ENCODE data around the gene MIGA1. TPM values are rescaled to one million over a fixed set of nuclear protein-coding genes. Genes with fewer than 3 reads are reported as not detected.
A peak's percentile ranks its signal among the peaks of the same experiment; 100 is the strongest.

Gene MIGA1
- total RNA-seq, 1 donor from 2014 or later, result 8.3 TPM

DNA sequence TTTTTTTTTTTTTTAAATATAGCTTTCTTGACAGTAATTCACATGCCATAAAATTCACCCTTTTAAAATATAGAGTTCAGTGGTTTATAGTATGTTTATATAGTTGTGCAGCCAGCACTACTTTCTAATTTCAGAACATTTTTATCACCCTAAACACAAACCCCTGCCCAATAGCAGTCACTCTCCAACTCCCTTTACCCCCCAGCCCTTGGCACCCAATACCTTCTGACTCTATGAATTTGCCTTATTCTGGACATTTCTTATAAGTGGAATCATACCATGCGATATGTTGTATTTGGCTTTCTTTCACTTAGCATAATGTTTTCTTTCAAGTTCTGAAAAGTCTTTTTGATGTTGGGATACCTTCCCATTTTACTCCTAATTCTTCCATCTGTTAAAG is 66.5 kb downstream of the MIGA1 start:
- no peak for DNase-seq (ENCODE audit: low spot score)
- ATAC-seq, result no peak

DNA sequence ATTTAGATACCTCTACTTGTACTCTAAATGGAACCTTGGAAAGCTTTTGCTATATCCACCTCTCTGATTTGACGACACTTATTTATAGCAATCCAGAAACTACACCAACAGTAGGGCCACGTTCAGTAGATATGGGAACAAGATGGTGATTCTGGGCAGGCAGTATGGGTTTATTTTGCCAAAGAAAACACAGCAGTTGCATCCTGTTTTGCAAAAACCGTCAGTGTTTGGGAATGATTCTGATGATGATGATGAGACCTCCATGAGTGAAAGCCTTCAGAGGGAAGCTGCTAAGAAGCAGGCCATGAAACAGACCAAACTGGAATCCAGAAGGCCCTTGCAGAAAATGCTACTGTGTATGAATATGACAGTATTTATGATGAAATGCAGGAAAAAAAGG is 67.5 kb downstream of the MIGA1 start:
- DNase-seq (ENCODE audit: low spot score) (no peak), ATAC-seq (no peak)

DNA sequence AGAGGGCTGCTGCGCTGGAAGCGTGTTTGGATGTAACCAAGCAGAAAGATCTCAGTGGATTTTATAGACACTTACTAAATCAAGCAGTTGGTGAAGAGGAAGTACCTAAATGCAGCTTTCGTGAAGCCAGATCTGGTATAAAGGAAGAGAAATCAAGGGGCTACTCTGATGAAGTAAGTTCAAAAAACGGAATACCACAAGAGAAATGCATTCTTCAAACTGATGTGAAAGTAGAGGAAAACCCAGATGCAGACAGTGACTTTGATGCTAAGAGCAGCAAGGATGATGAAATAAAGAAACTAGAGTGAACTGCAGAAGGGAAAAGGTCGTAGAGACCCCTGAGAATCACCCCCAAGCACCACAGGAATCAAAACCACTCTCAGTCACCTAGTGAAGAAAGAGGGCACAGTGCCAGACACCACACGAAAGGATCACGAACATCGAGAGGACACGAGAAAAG is 68.2 kb downstream of the MIGA1 start:
- ATAC-seq, result no peak
- DNase-seq (ENCODE audit: low spot score), result no peak

DNA sequence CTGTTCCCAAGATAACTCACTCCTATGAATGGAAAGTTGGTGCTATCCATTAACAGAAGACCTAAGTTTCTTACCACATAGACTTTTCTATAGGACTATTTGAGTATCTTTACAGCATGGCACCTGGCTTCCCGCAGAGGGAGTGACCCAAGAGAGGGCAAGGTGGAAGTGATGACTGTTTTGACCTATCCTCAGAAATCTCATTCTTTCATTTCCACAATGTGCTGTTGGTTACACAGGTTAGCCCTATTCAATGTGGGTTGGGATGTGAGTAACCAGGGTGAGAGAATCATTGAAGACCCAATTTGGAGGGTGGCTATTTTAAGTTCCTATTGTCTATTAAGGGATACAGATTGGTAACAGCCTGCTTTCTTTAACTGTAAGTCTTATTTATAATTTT is 70.6 kb downstream of the MIGA1 start:
- no peak for ATAC-seq
- DNase-seq (ENCODE audit: low spot score), result no peak

DNA sequence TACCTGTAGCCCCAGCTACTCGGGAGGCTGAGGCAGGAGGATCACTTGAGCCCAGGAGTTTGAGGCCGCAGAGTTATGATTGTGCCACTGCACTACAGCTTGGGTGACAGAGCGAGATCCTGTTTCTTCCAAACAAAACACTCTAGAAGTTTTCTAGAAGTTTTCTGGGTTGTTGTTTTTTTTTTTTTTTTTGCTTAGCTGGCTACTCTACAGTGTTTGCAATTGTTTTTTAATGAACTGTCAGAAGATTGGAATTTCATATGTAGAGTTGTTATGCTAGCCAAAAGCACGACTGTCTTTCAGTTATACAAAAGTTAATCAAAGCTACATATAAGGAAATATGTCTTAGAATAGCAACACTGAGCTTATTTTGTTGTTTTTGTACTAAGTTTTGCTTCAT is 78.1 kb downstream of the MIGA1 start:
- ATAC-seq, result no peak
- no peak for DNase-seq (ENCODE audit: low spot score)

DNA sequence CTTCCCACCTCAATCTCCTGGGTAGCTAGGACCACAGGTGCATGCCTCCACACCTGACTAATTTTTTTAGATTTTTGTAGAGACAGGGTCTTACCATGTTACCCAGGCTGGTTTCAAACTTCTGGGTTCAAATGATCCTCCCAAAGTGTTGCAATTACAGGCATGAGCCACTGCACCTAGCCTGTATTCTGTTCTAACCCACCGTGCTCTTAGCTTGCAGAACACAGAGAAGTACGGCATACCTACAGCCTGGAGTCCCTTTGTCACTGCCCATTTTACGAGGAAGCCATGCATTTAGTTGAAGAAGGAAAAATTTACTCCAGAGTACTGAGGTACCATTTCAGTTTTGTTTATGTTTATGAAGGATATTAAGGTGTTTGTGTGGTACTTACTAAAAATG is 79.3 kb downstream of the MIGA1 start:
- ATAC-seq (peak; percentile 26), DNase-seq (ENCODE audit: low spot score) (no peak)

DNA sequence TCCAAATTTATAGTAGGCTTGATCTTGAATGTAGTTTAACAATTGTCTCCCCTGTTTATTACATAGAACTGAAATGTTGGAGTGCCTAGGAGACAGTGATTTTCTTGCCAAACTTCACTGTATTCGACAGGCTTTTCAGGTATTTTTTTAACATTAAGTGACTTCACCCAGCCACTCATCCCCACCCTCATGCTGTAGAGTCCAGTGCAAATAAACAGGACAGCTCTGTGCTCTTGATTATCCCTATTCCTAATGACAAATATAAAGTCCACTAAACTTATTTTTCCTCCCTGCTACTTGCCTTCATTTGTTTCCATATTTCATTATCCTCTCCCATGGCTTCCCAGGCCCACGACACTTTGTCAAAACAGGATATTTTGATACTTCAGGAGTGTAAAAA is 79.8 kb downstream of the MIGA1 start:
- DNase-seq (ENCODE audit: low spot score) (no peak), ATAC-seq (peak; percentile 76)

DNA sequence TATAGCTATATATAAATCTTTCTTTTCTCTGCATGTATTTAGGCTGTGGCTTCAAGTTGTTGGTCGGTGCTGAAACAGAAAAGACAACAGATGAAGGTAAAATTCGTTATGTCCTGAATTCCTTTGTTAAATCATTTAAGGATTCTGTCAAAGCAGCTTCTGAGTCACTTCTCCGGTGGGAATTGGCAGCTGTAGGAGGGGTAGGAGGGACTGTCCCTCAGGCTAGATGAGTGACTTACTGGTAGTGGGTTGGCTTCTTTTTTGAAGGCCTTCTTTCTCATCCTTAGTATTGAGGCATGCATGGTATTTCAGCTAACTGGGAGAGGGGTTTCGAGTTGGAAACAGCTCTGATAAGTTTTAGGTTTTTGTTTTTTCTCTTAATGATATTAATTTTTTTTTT is 86.8 kb downstream of the MIGA1 start:
- ATAC-seq (no peak), DNase-seq (ENCODE audit: low spot score) (no peak)

DNA sequence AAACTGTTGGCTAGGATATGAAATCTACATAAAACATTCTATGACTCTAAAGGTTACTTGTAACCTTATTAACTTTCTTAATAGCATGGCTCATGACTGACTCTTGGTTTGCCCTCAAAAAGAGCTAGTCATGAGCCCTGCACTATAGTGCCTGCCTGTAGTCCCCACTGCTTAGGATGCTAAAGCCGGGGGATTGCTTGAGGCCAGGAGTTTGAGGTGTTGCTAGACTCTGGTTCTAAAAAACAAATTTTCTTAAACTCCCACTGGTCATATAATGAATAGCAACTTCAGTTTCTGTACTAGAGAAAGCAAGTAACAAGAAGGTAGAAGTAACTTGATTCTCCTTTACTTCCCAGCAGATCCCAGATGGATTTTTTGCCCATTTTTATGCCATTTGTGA is 93.2 kb downstream of the MIGA1 start:
- ATAC-seq, result no peak

DNA sequence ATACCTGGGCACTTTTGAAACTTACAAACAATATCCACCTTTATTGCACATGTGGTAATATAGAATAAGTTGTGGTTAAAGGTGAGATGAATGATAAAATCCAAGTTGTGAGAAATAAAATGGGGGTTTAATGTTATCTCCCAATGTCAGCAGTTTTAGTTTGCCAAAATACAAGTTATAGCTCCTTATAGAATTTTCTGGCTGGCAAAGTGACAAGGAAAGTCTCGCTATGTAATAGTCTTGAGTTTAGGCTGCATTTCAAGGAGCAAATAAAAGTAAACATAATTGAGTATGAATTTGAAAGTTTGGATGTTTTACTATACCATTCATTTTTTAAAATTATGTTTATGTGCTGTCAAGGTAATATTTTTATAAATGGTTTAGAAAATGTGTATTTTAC is 94.0 kb downstream of the MIGA1 start:
- DNase-seq (ENCODE audit: low spot score) (no peak), ATAC-seq (no peak)

More for the DNA sequence above, 93.2 kb downstream of the MIGA1 start:
- no peak for DNase-seq (ENCODE audit: low spot score)

DNA sequence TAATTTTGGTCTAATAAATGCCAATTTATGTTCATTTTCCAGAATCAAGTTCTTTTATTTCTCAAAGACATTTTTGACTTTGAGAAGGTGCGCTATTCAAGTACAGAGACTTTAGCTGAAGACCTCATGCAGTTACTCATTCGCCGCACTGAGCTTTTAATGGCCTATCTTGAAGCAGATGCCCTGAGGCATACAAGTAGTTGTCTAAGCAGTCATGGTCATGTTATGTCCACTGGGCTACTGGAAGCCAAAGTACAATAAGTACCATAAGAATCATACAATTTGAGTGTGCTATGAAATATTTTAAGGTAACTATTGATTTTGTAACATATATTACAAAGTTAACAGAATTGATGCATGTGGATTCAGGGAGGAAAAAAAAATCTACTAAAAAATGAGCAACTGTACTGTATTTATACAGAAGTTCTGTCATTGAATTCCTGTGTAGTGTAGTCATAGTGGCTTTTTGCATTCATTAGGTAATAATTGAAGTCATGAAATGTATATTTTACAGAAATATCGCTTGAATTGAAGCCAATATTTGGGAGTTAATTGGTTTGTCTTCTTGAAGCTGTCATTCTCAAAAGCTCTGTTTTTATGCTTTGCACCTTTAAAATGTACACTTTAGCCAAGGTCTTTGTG is 95.5 kb downstream of the MIGA1 start:
- ATAC-seq, result no peak
- DNase-seq (ENCODE audit: low spot score), result no peak

DNA sequence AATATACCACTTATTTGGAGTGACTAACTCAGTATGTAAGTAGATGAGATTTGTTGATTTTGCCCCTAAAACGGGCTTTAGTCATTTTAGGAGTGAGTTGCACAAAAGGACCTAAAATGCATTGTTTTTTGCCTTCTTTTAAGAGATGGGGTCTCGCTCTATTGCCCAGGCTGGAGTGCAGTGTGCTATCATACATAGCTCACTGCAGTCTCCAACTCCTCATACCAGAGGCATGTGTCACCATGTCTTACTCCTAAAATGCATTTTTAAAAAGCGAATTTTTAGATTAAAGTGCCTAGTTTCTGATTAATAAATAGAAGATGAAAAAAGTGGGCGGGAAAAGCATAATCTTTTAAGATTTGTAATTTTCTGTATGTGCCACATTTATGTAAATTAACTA is 97.4 kb downstream of the MIGA1 start:
- DNase-seq (ENCODE audit: low spot score) (no peak), ATAC-seq (no peak)

DNA sequence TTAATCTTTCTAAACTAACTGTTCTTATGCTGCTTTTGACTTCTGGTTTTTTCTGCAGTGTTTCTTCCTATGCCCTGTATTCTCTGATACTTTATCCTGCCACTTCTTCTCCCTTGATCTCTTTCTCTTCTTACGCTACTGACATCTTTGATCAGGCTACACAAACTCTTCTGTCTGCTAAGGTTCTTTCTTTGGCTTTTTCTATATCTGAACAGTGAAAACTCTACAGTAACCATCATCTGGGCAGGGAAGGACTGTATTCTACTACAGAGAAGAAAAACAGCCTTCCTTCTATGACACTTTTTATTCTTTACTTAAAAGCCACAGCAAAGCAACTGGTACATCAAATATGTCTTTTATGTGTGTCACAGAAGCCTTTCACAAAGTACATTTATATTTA is 101.6 kb downstream of the MIGA1 start:
- ATAC-seq, result no peak
- DNase-seq (ENCODE audit: low spot score), result no peak

DNA sequence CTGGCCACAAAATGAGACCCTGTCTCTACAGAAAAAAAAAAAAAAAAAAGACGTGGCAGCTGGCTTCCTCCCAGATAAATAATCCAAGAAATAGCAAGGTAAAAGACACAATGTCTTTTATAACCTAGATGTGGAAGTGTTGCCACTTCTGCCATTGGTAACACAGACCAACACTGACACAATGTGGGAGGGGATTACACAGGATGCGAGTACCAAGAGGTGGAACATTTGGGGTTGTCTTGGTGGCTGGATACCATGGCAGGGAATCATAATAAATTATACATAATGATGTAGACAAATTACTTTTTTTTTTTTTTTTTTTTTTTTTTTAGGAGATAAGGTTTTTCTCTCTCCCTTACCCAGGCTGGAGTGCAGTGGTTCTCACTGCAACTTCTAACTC is 103.0 kb downstream of the MIGA1 start:
- DNase-seq (ENCODE audit: low spot score), result no peak

DNA sequence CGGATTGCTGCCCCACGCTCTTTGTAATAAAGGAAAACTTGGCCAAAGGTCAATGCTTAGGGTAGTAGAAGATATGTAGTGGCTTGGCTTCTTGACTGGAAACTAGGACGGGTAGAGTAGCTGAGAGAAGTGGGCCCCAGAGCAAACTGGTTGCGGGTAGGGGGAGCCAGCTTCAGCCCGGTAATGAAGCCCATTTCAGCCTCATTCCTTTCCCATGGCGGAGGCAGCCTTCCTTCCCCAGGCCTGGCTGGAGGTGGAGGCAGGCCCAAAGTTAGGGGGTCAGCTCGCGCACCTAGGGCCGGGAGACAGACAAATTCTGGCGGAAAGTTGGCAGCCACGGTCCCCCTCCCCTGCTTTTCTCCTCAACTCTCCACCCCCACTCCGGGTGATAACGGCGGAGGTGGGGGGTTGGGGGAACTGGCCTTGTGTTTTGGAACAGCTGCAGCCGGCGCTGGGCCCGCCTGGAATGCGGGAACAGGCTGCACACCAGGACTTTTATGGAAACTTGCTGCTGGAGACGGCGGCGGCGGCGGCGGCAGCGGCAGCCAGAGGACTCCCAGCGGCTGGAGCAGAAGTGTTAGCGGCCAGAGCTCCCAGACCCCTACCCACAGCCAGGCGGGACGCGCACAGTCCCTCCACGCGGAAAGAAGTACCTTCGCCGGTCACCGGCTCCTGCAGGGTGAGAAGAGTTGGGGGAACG is 108.8 kb downstream of the MIGA1 start, which contains the start of gene NEXN:
Gene NEXN, plus strand, starts transcription at position 544 of the 700 bp plus-strand sequence. CDS start 27,483 bp downstream, outside the sequence.
- ATAC-seq (peak; percentile 88), DNase-seq (ENCODE audit: low spot score) (peak; percentile 64)

More for the DNA sequence above, 103.0 kb downstream of the MIGA1 start:
- no peak for ATAC-seq

DNA sequence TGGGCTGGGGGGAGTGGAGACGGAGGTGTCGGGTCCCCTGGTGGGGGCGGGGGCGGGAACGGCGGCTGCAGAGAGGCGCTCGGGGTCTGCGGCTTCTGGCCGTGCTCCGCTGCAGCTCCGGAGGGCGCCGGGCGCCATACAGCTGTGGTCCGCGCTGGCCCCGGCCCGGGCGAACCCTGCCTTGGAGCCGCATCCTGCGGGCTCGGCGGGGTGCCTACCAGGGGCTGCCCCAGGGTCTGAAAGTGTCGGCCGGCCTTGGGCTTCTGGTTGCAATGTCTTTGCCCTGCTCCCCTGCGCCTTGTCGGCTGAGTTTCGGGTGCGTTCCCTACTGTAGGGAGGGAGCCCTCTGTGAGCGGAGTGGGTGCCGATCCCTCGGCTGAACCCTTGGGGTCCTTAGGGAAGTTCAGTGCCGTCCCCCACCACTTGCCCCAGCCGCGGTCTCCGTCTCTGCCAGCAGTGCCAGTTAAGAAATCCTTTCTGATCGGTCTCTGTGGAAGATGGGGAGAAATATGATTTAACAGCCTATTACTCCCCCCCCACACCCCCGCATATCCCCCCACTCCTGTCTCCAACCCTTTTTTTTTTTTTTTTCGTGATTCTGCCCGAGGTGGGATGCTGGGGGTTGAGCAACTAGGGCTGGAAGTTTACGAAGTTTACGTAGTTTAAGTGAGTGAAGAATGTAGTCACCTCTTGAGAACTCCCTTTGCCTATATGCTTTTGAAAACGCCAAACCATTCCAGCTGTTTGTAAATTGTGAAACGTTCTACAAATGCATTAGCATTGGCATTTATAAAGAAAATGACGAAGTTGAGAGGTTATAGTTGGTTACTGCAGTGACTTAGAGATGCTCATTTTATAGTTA is 109.6 kb downstream of the MIGA1 start:
- ATAC-seq (peak; percentile 78), DNase-seq (ENCODE audit: low spot score) (peak; percentile 47)

DNA sequence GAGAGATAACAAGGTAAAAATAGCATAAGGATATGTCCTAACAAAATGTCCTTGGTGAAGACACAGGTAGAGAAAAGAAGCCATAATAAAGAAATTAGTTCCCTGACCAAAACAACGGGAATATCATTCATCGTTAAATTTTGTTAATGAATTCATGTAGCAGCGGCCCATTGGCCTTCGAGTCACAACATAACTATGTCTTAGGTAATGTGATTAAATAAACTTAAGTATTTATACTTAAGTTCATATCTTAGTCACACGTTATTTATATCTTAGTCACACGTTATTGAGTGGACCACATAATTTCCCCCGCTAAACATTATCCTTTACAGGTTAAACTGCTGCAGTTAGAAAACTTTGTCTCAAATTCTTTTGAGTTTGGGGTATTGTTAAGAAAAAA is 110.2 kb downstream of the MIGA1 start:
- DNase-seq (ENCODE audit: low spot score) (no peak), ATAC-seq (no peak)

DNA sequence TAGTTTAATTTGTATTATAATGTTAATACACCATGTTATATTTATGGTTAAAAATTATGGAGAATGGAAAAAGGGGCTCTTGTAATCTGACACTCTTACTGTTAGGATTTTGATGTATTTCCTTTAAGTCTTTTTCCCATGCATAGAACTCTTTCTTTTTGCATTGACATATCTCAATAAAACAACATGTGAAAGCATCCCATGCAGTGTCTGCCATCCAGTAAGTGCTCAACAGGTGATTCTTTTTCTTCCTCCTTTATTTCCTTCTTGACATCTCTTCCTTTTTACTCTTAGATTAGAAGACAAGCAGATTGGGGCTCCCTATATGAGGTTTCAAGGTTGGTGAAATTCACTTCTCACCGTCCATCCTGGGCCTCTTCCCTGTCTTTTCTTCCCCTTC is 111.8 kb downstream of the MIGA1 start:
- no peak for DNase-seq (ENCODE audit: low spot score)
- no peak for ATAC-seq

DNA sequence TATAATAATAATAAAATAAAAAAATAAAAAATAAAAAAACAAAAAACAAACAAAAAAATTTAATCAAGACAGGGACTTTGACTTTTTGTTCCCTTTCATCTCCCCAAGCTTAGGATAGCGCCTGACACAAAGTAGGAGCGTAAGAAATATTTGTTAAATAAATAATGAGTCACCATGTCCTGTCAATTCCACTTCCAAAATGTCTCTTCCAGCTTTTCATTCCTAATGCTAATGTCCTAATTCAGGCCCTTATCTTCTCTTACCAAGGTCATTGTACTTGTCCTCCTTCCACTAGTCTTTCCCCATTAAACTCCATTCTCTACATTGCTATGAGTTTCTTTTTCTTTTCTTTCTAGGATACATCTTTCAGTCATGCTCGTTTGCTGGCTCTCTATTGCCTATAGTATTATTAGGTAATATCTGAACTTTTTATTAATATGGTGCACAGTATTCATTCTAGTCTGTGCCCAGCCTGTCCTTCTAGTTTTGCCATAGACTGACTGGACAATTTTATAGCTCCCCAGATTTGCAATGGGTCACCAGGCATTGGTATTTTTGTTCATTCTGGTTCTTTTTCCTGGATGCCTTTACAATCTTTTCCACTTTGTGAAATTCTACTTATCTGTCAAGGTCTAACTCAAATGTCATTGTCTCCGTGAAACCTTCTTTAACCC is 120.3 kb downstream of the MIGA1 start:
- ATAC-seq (peak; percentile 46), DNase-seq (ENCODE audit: low spot score) (no peak)

DNA sequence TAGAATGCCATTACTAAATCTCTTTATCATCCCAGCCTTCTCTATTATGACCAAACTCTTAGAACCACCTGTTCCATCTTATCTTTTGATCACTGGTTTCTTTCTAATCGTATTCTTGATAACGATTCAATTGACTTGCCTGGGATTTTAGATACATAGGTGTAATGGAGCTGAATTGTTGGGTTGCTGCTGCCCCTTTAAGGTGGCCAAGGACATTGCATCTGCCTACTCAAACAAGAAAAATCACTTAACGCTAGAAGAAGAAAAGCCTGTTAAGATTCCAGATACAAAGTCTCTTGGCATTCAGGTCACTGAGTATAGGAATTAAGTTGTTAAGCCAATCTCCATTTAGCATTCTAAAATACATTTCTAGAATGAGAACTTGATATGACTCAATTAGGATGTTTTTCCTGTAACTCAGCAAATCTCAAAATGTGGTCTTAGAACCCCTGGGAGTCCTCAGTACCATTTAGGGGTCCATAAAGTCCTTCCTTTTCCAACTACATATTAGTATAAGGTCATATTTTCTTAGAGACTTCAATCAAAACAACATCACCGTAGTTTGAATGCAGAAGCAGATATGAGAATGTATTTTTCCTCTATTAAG is 121.3 kb downstream of the MIGA1 start:
- DNase-seq (ENCODE audit: low spot score), result no peak

DNA sequence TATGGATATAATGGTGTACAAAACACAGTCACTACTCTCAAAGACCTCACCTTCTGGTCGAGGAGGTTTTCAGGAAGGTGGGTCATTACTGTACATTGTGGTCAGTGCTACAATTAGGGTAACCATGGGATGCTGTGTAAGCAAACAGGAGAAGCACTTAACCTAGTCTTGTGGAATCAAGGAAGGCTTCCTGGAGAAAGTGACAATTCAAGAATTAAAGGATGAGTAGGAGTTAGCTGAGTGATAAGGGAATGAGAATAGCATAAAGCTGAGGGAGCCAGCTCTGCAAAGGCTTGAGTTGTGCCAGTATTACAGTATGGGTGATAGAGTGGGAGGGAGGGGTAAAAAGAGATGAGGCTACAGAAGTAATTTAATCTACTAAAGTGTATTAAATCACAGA is 126.2 kb downstream of the MIGA1 start:
- ATAC-seq (no peak), DNase-seq (ENCODE audit: low spot score) (no peak)

More for the DNA sequence above, 121.3 kb downstream of the MIGA1 start:
- peak; percentile 77 for ATAC-seq

All from left lobe of liver (tissue), 2 donors.